Spleen (tissue), 11 donors: ENCODE measurements around the gene HOXB6. TPM values are rescaled to one million over a fixed set of nuclear protein-coding genes. Genes with fewer than 3 reads are reported as not detected.

Source experiments
- DNase-seq: peaks from one replicate; pipeline ENCODE4 v3.0.0-alpha.2; 2020
- H3K27ac ChIP-seq, 8 donors: fragments of 200-600 bp; sonication (generic) in 7 of 8; 1 replicate in 4 of 8; 2 replicates in 4 of 8; pipeline versions ENCODE4 v1.5.0 to v1.8.0; 2016 to 2021; ENCODE audit warnings: inconsistent platforms in 4 of 8, mild to moderate bottlenecking in 4 of 8, moderate library complexity in 1 of 8
- H3K27me3 ChIP-seq, 7 donors: fragments of 200-600 bp; sonication (generic) in 6 of 7; replicated peaks in 1 of 7; 1 replicate in 4 of 7; 2 replicates in 3 of 7; pipeline versions ENCODE4 v1.5.0 to v1.8.0; 2016 to 2021; ENCODE audit warnings: inconsistent platforms in 3 of 7, mild to moderate bottlenecking in 1 of 7
- H3K36me3 ChIP-seq, 6 donors: fragments of 200-600 bp; sonication (generic) in 5 of 6; 1 replicate in 4 of 6; 2 replicates in 2 of 6; pipeline versions ENCODE4 v1.5.0 to v1.8.0; 2016 to 2021; ENCODE audit warnings: inconsistent platforms in 2 of 6
- H3K4me1 ChIP-seq, 6 donors: fragments of 200-600 bp; sonication (generic) in 5 of 6; 1 replicate in 3 of 6; 2 replicates in 3 of 6; pipeline versions ENCODE4 v1.5.0 to v1.8.0; 2016 to 2021; ENCODE audit warnings: inconsistent platforms in 3 of 6
- H3K4me3 ChIP-seq, 8 donors: fragments of 200-600 bp; sonication (generic) in 7 of 8; 1 replicate in 4 of 8; 2 replicates in 4 of 8; pipeline versions ENCODE4 v1.5.0 to v1.8.0; 2016 to 2021; ENCODE audit warnings: inconsistent platforms in 4 of 8, mild to moderate bottlenecking in 4 of 8, moderate library complexity in 2 of 8
- H3K9me3 ChIP-seq, 8 donors: fragments of 200-600 bp; sonication (generic) in 7 of 8; 1 replicate in 4 of 8; 2 replicates in 4 of 8; pipeline versions ENCODE4 v1.5.0 to v1.8.0; 2016 to 2021; ENCODE audit warnings: inconsistent platforms in 4 of 8
- POLR2A ChIP-seq, 3 donors: fragments of 450-650 bp; IDR thresholded peaks; one replicate each; pipeline ENCODE4 v1.5.1; 2017; ENCODE audit warnings: antibody characterized with exemption in 3 of 3, mild to moderate bottlenecking in 1 of 3
- POLR2AphosphoS5 ChIP-seq, 3 donors: sonication (generic); formaldehyde crosslinking; IDR thresholded peaks; one replicate each; pipeline ENCODE4 v1.5.1; 2017; ENCODE audit warnings: antibody characterized with exemption in 3 of 3
- WGBS, 5 donors: extraction: QIAGEN DNeasy Blood & Tissue Kit in 3 of 5; methylation state at CpG; one replicate each; pipeline versions ENCODE4 v1.1.5 to v1.1.7; 2013 to 2018; 5-methylcytosine and 5-hydroxymethylcytosine counted together
- intact Hi-C: fragments of 100-400 bp; cut with DNase I; formaldehyde crosslinking; loops from one replicate; pipeline ENCODE4 v1.15.0; 2023; ENCODE audit warnings: low total_unique reads
- polyA plus RNA-seq, 3 donors: library from polyadenylated mRNA; stranded (reverse); fragments of 200-250 nt; gene quantifications; one replicate each; pipeline ENCODE4 v1.2.1, GENCODE V29; 2013
- total RNA-seq, 7 donors: library from RNA; depleted of rRNA in 3 of 7; stranded (reverse); fragments of >200 nt in 3 of 7; fragmentation: NEBNext Ultra II Directional in 4 of 7; extraction: Animal tissue kit (Norgen Biotek cat#: 25700) in 4 of 7; gene quantifications; one replicate each; pipeline versions ENCODE4 v1.1.0 to v1.2.1, GENCODE V29; 2016 to 2021
- TF ChIP-seq, protein P1 (sequence below), 11 experiments: fragments of 200-600 bp in 7 of 11; fragments of 450-650 bp in 4 of 11; sonication (generic) in 4 of 11; IDR thresholded peaks in 8 of 11; conservative IDR thresholded peaks in 3 of 11; 1 replicate in 7 of 11; 2 replicates in 4 of 11; pipeline versions ENCODE4 v1.4.0 to v1.8.0; 2016 to 2021; ENCODE audit warnings: antibody characterized with exemption in 11 of 11, inconsistent platforms in 4 of 11, mild to moderate bottlenecking in 1 of 11
- donor health status: healthy with polysubstance abuse.
- donor health status: DM: no; HTN: no; CAD: no; lungs with moderate emphysema.
- donor health status: DM: no; HTN: no; CAD: no.
- donor health status: Bipolar disorder and iron deficiency.
- donor health status: healthy.
- donor health status: DM: no; HTN: no; CAD: no.
- donor health status: DM: yes; HTN: yes; CAD: no.

HOXB6 gene
- total and polyA plus RNA-seq, 10 donors: 1.2 to 4.5 (median 2.9) TPM

DNA sequence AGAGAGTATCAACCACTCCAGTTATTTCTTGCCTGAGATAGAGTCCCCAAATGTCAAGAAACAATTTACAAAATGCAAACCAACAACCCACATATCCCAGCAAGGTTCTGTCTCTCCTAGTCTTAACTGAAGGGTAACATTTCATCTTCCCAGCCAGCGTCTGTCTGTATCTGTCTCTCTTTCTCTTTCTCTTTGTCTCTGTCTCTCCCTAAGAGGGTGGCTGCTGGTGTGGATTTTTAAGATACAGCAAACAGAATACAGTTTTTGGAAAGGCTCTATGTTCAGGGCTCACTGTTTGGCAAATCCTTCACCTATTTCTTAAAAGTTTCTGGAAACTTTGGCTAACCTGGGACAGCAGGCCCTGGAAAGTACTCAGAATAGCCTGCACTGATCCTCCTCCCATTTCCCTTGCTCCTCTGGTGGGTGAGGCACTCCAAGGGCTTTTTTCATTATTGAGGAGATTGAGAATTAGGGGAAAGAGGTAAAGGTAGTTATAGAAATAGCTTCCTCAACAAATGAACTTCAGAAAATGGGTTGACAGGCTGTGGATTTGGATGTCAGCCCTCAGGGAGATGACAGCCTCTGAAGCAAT is 32.9 kb downstream of the HOXB6 start:
- Histone ChIP-seq H3K4me1 (peaks cover 0 to 52% (median 24%) of the 10 kb centered on the region in 6 donors), H3K4me3 (no peak overlapping the region), H3K27me3 (peaks cover 0 to 60% (median 25%) of the 10 kb centered on the region in 7 donors), H3K9me3 (no peaks in the 10 kb centered on the region), H3K27ac (peak overlapping the region; percentile 42 to 89 (median 72)), H3K36me3 (no peaks in the 10 kb centered on the region)
- 71 to 87% (median 76%) methylated on average over 1 of the region's 1 CpG for WGBS, 5 donors
- DNase-seq: no peak
- intact Hi-C loops: no loop called here
- TF ChIP-seq, protein P1, sequence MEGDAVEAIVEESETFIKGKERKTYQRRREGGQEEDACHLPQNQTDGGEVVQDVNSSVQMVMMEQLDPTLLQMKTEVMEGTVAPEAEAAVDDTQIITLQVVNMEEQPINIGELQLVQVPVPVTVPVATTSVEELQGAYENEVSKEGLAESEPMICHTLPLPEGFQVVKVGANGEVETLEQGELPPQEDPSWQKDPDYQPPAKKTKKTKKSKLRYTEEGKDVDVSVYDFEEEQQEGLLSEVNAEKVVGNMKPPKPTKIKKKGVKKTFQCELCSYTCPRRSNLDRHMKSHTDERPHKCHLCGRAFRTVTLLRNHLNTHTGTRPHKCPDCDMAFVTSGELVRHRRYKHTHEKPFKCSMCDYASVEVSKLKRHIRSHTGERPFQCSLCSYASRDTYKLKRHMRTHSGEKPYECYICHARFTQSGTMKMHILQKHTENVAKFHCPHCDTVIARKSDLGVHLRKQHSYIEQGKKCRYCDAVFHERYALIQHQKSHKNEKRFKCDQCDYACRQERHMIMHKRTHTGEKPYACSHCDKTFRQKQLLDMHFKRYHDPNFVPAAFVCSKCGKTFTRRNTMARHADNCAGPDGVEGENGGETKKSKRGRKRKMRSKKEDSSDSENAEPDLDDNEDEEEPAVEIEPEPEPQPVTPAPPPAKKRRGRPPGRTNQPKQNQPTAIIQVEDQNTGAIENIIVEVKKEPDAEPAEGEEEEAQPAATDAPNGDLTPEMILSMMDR (IDR thresholded peaks at IDR 0.05 in 8 of 11, conservative IDR thresholded peaks at IDR 0.05 in 3 of 11): no peak
- TF ChIP-seq POLR2A (IDR thresholded peaks at IDR 0.05): no peak
- TF ChIP-seq POLR2AphosphoS5 (IDR thresholded peaks at IDR 0.05): no peak

- Histone ChIP-seq H3K27me3 (peaks cover 0 to 59% (median 18%) of the 10 kb centered on the region in 7 donors), H3K4me3 (peak overlapping the region in 2 of 8 donors; percentile 10 to 27), H3K4me1 (peaks cover 0 to 50% (median 17%) of the 10 kb centered on the region in 6 donors), H3K27ac (peak overlapping the region; percentile 42 to 89 (median 72)), H3K36me3 (no peaks in the 10 kb centered on the region), H3K9me3 (no peaks in the 10 kb centered on the region)
- WGBS, 5 donors: 64 to 74% (median 70%) methylated on average over 26 of the region's 26 CpGs
- no peak for DNase-seq
- intact Hi-C loops: no loop called here
- TF ChIP-seq POLR2AphosphoS5 (IDR thresholded peaks at IDR 0.05) (peak in 2 of 3 donors; percentile 21 to 25), POLR2A (IDR thresholded peaks at IDR 0.05) (no peak)
- TF ChIP-seq, protein P1 (IDR thresholded peaks at IDR 0.05 in 8 of 11, conservative IDR thresholded peaks at IDR 0.05 in 3 of 11): no peak
Measured at GRCh38 chr17:48571024-48571818, 33.6 kb downstream of the HOXB6 start.

DNA sequence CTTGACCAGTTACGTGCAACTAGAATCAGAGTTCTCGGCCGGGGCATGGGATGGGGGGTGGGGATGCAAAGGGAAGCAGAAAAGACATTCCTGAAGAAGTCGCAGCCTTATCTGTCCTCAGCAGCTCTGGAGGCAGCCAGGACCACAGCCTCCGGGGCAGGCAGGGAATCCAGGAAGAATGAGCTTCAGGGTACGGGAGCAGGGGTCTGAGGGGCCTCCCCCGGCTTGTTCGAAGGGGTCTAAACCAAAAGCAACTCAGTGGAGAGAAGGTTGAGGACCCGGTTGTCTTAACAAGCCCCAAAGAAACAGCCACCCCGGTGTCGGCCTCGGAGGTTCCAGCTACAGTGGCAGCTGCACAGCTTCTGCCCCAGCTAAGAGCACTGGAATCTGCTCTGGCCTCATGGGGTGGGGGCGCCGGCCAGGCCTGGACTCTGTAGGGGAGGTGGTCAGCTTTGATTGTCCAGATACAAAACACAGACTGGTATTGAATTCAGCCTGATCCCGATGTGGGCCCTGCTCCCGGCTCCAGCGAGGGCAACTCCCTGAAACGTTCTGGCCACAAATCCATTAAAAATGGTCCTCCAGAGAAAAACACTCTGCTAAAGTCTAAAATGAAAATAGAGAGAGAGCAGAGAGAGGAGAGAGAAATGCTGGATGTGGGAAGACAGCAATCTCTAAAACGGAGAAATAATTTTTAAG is 34.3 kb downstream of the HOXB6 start:
- peaks cover 0 to 49% (median 11%) of the 10 kb centered on the region in 6 donors for H3K4me1 ChIP-seq
- peaks cover 0 to 59% (median 14%) of the 10 kb centered on the region in 7 donors for H3K27me3 ChIP-seq
- WGBS, 5 donors: 54 to 70% (median 55%) methylated on average over 19 of the region's 19 CpGs
- peak overlapping the region in 7 of 8 donors; percentile 10 to 89 (median 79) for H3K27ac ChIP-seq
- TF ChIP-seq POLR2AphosphoS5 (IDR thresholded peaks at IDR 0.05): peak in 1 of 3 donors; percentile 27
- TF ChIP-seq POLR2A (IDR thresholded peaks at IDR 0.05): no peak
- no peak for DNase-seq
- intact Hi-C loops: no loop called here
- H3K36me3 ChIP-seq: no peaks in the 10 kb centered on the region
- peak overlapping the region in 2 of 8 donors; percentile 10 to 16 for H3K4me3 ChIP-seq
- no peaks in the 10 kb centered on the region for H3K9me3 ChIP-seq

GRCh38 chr17:48569674-48570324 is 35.0 kb downstream of the HOXB6 start:
- 71 to 83% (median 75%) methylated on average over 6 of the region's 6 CpGs for WGBS, 5 donors
- peaks cover 0 to 63% (median 14%) of the 10 kb centered on the region in 7 donors for H3K27me3 ChIP-seq
- H3K27ac ChIP-seq: peak overlapping the region in 6 of 8 donors; percentile 62 to 89 (median 81)
- TF ChIP-seq POLR2AphosphoS5 (IDR thresholded peaks at IDR 0.05): no peak
- no peak for TF ChIP-seq POLR2A (IDR thresholded peaks at IDR 0.05)
- TF ChIP-seq, protein P1 (IDR thresholded peaks at IDR 0.05 in 8 of 11, conservative IDR thresholded peaks at IDR 0.05 in 3 of 11): no peak
- no peaks in the 10 kb centered on the region for H3K9me3 ChIP-seq
- H3K36me3 ChIP-seq: no peaks in the 10 kb centered on the region
- H3K4me3 ChIP-seq: peak overlapping the region in 1 of 8 donors; percentile 11
- no peak for DNase-seq
- peaks cover 0 to 51% (median 10%) of the 10 kb centered on the region in 6 donors for H3K4me1 ChIP-seq
- intact Hi-C loops: no loop called here
